ENCODE results near the gene BPIFB3. TPM values are rescaled to one million over a fixed set of nuclear protein-coding genes. Genes with fewer than 3 reads are reported as not detected.

BPIFB3 gene
- total and polyA plus RNA-seq, 2 of the 13 experiments (the other 11 are each of a cell fraction or from before 2014, with no cell fraction given) = 0.09 TPM; not detected in 1

- TF ChIP-seq LRRFIP1 (CRISPR knock-in tag; conservative IDR thresholded peaks at IDR 0.05) = 0 out of 2 replicates have a peak, but pooled peaks have one; percentile 45
- TF ChIP-seq, protein P1, sequence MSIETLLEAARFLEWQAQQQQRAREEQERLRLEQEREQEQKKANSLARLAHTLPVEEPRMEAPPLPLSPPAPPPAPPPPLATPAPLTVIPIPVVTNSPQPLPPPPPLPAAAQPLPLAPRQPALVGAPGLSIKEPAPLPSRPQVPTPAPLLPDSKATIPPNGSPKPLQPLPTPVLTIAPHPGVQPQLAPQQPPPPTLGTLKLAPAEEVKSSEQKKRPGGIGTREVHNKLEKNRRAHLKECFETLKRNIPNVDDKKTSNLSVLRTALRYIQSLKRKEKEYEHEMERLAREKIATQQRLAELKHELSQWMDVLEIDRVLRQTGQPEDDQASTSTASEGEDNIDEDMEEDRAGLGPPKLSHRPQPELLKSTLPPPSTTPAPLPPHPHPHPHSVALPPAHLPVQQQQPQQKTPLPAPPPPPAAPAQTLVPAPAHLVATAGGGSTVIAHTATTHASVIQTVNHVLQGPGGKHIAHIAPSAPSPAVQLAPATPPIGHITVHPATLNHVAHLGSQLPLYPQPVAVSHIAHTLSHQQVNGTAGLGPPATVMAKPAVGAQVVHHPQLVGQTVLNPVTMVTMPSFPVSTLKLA (IDR thresholded peaks at IDR 0.05) = no peak
- peak; percentile 41; the same call in 1 of the 2 replicates for TF ChIP-seq ZFP91 (CRISPR knock-in tag; IDR thresholded peaks at IDR 0.05; ENCODE audit: borderline replicate concordance)
- TF ChIP-seq PRMT3 (CRISPR knock-in tag; IDR thresholded peaks at IDR 0.05; ENCODE audit: borderline replicate concordance, low read depth) = 0 out of 2 replicates have a peak, but pooled peaks have one; percentile 67
- TF ChIP-seq, protein P2, sequence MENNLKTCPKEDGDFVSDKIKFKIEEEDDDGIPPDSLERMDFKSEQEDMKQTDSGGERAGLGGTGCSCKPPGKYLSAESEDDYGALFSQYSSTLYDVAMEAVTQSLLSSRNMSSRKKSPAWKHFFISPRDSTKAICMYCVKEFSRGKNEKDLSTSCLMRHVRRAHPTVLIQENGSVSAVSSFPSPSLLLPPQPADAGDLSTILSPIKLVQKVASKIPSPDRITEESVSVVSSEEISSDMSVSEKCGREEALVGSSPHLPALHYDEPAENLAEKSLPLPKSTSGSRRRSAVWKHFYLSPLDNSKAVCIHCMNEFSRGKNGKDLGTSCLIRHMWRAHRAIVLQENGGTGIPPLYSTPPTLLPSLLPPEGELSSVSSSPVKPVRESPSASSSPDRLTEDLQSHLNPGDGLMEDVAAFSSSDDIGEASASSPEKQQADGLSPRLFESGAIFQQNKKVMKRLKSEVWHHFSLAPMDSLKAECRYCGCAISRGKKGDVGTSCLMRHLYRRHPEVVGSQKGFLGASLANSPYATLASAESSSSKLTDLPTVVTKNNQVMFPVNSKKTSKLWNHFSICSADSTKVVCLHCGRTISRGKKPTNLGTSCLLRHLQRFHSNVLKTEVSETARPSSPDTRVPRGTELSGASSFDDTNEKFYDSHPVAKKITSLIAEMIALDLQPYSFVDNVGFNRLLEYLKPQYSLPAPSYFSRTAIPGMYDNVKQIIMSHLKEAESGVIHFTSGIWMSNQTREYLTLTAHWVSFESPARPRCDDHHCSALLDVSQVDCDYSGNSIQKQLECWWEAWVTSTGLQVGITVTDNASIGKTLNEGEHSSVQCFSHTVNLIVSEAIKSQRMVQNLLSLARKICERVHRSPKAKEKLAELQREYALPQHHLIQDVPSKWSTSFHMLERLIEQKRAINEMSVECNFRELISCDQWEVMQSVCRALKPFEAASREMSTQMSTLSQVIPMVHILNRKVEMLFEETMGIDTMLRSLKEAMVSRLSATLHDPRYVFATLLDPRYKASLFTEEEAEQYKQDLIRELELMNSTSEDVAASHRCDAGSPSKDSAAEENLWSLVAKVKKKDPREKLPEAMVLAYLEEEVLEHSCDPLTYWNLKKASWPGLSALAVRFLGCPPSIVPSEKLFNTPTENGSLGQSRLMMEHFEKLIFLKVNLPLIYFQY (CRISPR knock-in tag; IDR thresholded peaks at IDR 0.05; ENCODE audit: borderline replicate concordance) = no peak
- TF ChIP-seq, protein P3, sequence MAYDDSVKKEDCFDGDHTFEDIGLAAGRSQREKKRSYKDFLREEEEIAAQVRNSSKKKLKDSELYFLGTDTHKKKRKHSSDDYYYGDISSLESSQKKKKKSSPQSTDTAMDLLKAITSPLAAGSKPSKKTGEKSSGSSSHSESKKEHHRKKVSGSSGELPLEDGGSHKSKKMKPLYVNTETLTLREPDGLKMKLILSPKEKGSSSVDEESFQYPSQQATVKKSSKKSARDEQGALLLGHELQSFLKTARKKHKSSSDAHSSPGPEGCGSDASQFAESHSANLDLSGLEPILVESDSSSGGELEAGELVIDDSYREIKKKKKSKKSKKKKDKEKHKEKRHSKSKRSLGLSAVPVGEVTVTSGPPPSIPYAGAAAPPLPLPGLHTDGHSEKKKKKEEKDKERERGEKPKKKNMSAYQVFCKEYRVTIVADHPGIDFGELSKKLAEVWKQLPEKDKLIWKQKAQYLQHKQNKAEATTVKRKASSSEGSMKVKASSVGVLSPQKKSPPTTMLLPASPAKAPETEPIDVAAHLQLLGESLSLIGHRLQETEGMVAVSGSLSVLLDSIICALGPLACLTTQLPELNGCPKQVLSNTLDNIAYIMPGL (CRISPR knock-in tag; IDR thresholded peaks at IDR 0.05; ENCODE audit: borderline replicate concordance in 1 of 2, low read depth in 1 of 2) = 0 out of 4 replicates have a peak, but pooled peaks of 1 of the 2 experiments have one; percentile 29
These were observed 26.6 kb upstream of the BPIFB3 start (continued) for GRCh38 chr20:33026779-33027759.
